B cell (primary cell): Measurements from ENCODE around the gene DSCAML1.

ENCODE experiments used
- EZH2 ChIP-seq: IDR thresholded peaks from 2 replicates; pipeline ENCODE4 v1.6.1; 2012; ENCODE audit warnings: borderline replicate concordance, low read depth, mild to moderate bottlenecking, moderate library complexity, low read length; ENCODE audit not compliant: insufficient read depth, poor library complexity, severe bottlenecking
- TF ChIP-seq, protein P1 (sequence below): fragments of 200-600 bp; IDR thresholded peaks from one replicate; pipeline ENCODE4 v1.8.0; 2022; ENCODE audit warnings: antibody characterized with exemption, mild to moderate bottlenecking

DNA sequence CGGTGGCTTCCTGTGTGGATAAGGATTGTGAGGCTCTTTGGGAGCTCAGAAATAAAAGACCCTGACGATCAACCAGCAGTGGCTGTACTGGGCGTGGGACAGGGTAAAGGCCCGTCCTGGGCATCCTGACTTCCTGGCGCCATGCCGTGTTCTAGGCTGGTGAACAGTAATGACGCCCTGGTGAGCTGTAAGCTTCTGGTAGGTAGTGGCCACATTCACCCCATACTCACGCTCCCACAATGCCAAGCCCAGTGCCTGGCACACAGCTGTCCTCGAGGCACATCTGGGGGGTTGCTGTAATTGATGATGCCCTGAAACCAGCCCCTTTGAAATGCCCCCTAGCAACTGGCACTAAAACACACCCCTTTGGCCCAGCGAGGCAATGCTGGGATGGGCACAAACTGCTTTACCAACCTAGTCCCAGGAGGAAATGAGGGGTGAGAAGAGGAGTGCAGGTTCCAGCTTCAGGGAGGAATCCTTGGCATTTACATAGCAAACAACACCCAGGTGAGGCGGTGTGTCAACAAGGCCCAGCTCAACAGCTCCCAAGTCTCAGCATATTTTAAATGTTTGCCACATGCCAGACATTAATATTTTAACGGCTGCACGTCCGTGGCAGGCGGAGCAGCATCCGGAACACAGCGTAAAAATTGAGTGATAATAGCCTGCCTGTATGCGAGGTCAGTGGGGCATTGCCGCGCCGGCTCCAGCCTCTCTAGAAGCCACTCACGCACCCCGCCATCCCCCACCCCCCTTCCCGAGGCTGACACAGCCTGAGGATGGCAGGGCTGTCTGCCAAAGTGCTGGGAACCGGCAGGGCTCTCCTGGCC lies 79.3 kb downstream of the DSCAML1 start:
- TF ChIP-seq, protein P1, sequence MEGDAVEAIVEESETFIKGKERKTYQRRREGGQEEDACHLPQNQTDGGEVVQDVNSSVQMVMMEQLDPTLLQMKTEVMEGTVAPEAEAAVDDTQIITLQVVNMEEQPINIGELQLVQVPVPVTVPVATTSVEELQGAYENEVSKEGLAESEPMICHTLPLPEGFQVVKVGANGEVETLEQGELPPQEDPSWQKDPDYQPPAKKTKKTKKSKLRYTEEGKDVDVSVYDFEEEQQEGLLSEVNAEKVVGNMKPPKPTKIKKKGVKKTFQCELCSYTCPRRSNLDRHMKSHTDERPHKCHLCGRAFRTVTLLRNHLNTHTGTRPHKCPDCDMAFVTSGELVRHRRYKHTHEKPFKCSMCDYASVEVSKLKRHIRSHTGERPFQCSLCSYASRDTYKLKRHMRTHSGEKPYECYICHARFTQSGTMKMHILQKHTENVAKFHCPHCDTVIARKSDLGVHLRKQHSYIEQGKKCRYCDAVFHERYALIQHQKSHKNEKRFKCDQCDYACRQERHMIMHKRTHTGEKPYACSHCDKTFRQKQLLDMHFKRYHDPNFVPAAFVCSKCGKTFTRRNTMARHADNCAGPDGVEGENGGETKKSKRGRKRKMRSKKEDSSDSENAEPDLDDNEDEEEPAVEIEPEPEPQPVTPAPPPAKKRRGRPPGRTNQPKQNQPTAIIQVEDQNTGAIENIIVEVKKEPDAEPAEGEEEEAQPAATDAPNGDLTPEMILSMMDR: no peak
- TF ChIP-seq EZH2: no peak
